ENCODE results near the gene SPINK6.

The SPINK6 gene

GRCh38 chr5:148172377-148172776 is 30.5 kb upstream of the SPINK6 start:
- TF ChIP-seq, protein P1, sequence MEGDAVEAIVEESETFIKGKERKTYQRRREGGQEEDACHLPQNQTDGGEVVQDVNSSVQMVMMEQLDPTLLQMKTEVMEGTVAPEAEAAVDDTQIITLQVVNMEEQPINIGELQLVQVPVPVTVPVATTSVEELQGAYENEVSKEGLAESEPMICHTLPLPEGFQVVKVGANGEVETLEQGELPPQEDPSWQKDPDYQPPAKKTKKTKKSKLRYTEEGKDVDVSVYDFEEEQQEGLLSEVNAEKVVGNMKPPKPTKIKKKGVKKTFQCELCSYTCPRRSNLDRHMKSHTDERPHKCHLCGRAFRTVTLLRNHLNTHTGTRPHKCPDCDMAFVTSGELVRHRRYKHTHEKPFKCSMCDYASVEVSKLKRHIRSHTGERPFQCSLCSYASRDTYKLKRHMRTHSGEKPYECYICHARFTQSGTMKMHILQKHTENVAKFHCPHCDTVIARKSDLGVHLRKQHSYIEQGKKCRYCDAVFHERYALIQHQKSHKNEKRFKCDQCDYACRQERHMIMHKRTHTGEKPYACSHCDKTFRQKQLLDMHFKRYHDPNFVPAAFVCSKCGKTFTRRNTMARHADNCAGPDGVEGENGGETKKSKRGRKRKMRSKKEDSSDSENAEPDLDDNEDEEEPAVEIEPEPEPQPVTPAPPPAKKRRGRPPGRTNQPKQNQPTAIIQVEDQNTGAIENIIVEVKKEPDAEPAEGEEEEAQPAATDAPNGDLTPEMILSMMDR (IDR thresholded peaks at IDR 0.05; ENCODE audit: borderline replicate concordance, control extremely low read depth, extremely low read depth, insufficient read depth, missing control alignments), result no peak
- no peak for DNase-seq (ENCODE audit: low spot score)
- in situ Hi-C loops (cut with MboI; ENCODE audit: low sequenced_read_pairs, unreplicated experiment), result no loop called here

GRCh38 chr5:148176480-148176879 is 26.4 kb upstream of the SPINK6 start:
- in situ Hi-C loops (cut with MboI; ENCODE audit: low sequenced_read_pairs, unreplicated experiment), result loop anchor here (25.0 kb wide), 3 partner anchors 286 to 861 kb away; no protein-coding TSS in a partner anchor
- no peak for DNase-seq (ENCODE audit: low spot score)
- TF ChIP-seq, protein P1 (IDR thresholded peaks at IDR 0.05; ENCODE audit: borderline replicate concordance, control extremely low read depth, extremely low read depth, insufficient read depth, missing control alignments), result no peak

- in situ Hi-C loops (cut with MboI; ENCODE audit: low sequenced_read_pairs, unreplicated experiment), result loop anchor here (25.0 kb wide), 3 partner anchors 285 to 860 kb away; no protein-coding TSS in a partner anchor
Observed at GRCh38 chr5:148177207-148177606, 25.6 kb upstream of the SPINK6 start.

DNA sequence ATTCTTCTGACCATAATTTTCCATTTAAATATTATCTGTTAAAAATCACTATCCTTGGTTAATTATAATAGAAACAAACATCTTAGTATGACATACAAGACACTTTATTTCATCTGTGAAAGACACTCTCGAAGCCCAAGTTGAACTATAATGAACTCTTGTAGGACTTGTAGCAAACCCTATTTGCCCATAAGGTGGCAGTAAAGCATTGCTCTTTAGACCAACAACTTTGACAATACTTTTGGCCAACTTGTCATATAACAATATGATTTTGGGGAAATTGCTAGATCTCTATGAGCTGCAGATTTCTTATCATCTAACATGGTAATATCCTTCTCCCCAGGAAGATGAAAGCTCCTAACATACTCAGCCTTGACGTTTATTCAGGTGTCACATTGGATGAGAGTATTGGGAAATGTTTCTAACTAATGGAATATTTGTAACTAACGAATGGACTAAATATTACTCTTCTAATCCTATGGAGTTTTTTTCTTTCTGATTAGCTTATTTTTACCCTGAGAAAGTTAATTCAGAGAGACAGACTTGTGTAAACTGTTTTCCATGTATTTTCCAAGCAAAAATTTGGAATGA is 23.5 kb upstream of the SPINK6 start:
- in situ Hi-C loops (cut with MboI; ENCODE audit: low sequenced_read_pairs, unreplicated experiment), result loop anchor here (25.0 kb wide), 3 partner anchors 283 to 858 kb away; no protein-coding TSS in a partner anchor
- DNase-seq (ENCODE audit: low spot score), result no peak
- TF ChIP-seq, protein P1 (IDR thresholded peaks at IDR 0.05; ENCODE audit: borderline replicate concordance, control extremely low read depth, extremely low read depth, insufficient read depth, missing control alignments), result peak; percentile 59

More at GRCh38 chr5:148177207-148177606, 25.6 kb upstream of the SPINK6 start:
- no peak for DNase-seq (ENCODE audit: low spot score)
- TF ChIP-seq, protein P1 (IDR thresholded peaks at IDR 0.05; ENCODE audit: borderline replicate concordance, control extremely low read depth, extremely low read depth, insufficient read depth, missing control alignments), result no peak

DNA sequence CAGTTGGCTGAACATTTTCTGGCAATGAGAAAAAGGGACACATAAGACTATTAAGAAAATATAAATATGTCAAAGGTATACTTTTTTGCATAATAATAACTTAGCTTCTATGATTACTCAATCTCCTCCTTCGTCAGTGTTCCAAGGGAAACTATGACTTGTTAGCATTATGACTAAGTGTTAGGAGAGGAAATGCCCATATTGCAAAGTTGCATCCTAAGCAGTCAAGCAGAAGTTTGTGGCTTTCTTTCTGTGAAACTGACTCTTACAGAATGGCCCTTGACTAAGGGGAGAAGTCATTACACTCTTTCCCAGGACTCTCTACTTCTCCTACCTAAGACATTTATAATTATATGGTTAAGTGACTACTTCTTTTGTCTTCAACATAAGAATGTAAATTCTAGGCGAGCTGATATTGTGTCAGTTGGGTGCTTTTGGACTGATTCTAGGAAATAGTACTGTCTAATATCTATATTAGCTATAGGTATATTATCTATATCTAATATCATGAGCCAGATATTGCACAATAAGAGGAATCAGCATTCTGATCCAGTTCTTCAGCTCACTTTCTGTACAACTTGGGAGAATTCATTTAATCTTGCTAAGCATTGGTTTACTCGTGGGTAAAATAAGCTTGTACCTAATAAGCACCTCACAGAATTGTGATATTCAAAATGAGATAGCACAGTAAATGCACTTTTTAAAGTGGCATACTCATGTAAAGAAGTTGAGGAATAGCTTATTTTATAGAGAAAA is 16.4 kb upstream of the SPINK6 start:
- no peak for DNase-seq (ENCODE audit: low spot score)
- in situ Hi-C loops (cut with MboI; ENCODE audit: low sequenced_read_pairs, unreplicated experiment), result loop anchor here (25.0 kb wide), 3 partner anchors 276 to 851 kb away; no protein-coding TSS in a partner anchor
- TF ChIP-seq, protein P1 (IDR thresholded peaks at IDR 0.05; ENCODE audit: borderline replicate concordance, control extremely low read depth, extremely low read depth, insufficient read depth, missing control alignments), result no peak

DNA sequence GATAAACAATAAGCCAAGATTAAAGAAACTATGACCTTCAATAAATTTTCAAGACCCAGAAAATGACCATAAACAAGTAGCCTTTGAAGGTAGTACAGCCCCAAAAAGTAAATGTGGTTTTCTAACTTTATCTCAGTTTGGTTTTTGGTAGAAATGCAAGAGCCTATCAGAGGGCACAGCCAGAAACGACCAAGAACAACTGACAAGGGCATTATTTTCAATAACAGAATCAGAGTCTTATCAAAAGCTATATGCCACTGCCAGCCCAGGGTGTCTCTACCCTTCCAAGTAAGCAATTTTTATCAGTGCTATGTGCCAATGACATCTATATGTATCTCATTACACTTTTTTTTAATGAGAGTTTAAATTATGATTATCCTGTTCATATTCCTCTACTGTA is 11.8 kb upstream of the SPINK6 start:
- no peak for DNase-seq (ENCODE audit: low spot score)
- TF ChIP-seq, protein P1 (IDR thresholded peaks at IDR 0.05; ENCODE audit: borderline replicate concordance, control extremely low read depth, extremely low read depth, insufficient read depth, missing control alignments), result no peak
- in situ Hi-C loops (cut with MboI; ENCODE audit: low sequenced_read_pairs, unreplicated experiment), result loop anchor here (25.0 kb wide), 3 partner anchors 271 to 846 kb away; no protein-coding TSS in a partner anchor
